Right lobe of liver (tissue), 4 donors: ENCODE data around the gene POPDC2.

ENCODE experiments used
- CTCF ChIP-seq, 4 donors: fragments of 200-600 bp in 3 of 4; fragments of 450-650 bp in 1 of 4; IDR thresholded peaks; one replicate each; pipeline versions ENCODE4 v1.5.1 to v1.8.0; 2016 to 2022; ENCODE audit warnings: antibody characterized with exemption in 4 of 4, mild to moderate bottlenecking in 2 of 4
- POLR2A ChIP-seq: fragments of 450-650 bp; IDR thresholded peaks from one replicate; pipeline ENCODE4 v1.6.1; 2017; ENCODE audit warnings: antibody characterized with exemption, mild to moderate bottlenecking
- donor health status: DM: no; HTN: no; CAD: no.
- donor health status: DM: no; HTN: no; CAD: no.
- donor health status: DM: no; HTN: yes; CAD: no.

GRCh38 chr3:119630128-119630879 is 30.1 kb downstream of the POPDC2 start:
- TF ChIP-seq CTCF (IDR thresholded peaks at IDR 0.05) (no peak), POLR2A (no peak)
